ENCODE results near the gene PRKACA. TPM values are rescaled to one million over a fixed set of nuclear protein-coding genes. Genes with fewer than 3 reads are reported as not detected.
"Not testable (repeated sequence)": the region's sequence is repeated elsewhere in the genome, so short reads cannot be mapped to it uniquely, and the experiment has no call there.

The PRKACA gene
- total RNA-seq, 4 donors from 2014 or later: 45.9 to 53.7 (median 49.2) TPM

DNA sequence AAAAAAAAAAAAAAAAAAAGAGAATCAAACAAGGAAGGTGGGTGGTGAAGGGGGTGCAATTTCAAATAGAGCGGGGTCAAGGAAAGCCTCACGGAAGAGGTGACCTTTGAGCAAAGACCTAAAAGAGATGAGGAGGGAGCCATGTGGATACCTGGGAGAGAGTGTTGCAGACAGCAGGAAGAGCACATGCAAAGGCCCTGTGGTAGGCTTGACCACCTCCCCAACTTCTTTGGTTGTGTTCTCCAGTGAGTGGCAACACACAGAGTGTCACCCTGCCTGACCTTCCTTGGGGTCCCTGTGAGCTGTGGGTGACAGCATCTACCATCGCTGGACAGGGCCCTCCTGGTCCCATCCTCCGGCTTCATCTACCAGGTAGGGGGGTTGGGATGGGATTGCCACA is 67.0 kb downstream of the PRKACA start:
- TF ChIP-seq, protein P1, sequence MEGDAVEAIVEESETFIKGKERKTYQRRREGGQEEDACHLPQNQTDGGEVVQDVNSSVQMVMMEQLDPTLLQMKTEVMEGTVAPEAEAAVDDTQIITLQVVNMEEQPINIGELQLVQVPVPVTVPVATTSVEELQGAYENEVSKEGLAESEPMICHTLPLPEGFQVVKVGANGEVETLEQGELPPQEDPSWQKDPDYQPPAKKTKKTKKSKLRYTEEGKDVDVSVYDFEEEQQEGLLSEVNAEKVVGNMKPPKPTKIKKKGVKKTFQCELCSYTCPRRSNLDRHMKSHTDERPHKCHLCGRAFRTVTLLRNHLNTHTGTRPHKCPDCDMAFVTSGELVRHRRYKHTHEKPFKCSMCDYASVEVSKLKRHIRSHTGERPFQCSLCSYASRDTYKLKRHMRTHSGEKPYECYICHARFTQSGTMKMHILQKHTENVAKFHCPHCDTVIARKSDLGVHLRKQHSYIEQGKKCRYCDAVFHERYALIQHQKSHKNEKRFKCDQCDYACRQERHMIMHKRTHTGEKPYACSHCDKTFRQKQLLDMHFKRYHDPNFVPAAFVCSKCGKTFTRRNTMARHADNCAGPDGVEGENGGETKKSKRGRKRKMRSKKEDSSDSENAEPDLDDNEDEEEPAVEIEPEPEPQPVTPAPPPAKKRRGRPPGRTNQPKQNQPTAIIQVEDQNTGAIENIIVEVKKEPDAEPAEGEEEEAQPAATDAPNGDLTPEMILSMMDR (IDR thresholded peaks at IDR 0.05): no peak
- TF ChIP-seq POLR2A (IDR thresholded peaks at IDR 0.05): no peak
- no peak for DNase-seq (ENCODE audit: low spot score in 2 of 2)
- intact Hi-C loops (cut with DNase I; ENCODE audit: low total_unique reads): loop anchor here (10.0 kb wide), 1 partner anchor 86 kb away; no protein-coding TSS in a partner anchor
- H3K4me3 ChIP-seq (ENCODE audit: low read depth, poor library complexity, severe bottlenecking): no peak overlapping the region
- WGBS, 2 donors: 90 to 97% methylated on average over 4 of the region's 4 CpGs

- no peak overlapping the region for H3K4me3 ChIP-seq (ENCODE audit: low read depth, poor library complexity, severe bottlenecking)
- no peak for DNase-seq (ENCODE audit: low spot score in 2 of 2)
- TF ChIP-seq, protein P1 (IDR thresholded peaks at IDR 0.05): peak in 1 of 3 donors; percentile 18
- no peak for TF ChIP-seq POLR2A (IDR thresholded peaks at IDR 0.05)
- intact Hi-C loops (cut with DNase I; ENCODE audit: low total_unique reads): no loop called here
- WGBS, 2 donors: 79 to 86% methylated on average over 7 to 8 of the region's 8 CpGs
These were observed 69.0 kb downstream of the PRKACA start for GRCh38 chr19:14048443-14049153.

DNA sequence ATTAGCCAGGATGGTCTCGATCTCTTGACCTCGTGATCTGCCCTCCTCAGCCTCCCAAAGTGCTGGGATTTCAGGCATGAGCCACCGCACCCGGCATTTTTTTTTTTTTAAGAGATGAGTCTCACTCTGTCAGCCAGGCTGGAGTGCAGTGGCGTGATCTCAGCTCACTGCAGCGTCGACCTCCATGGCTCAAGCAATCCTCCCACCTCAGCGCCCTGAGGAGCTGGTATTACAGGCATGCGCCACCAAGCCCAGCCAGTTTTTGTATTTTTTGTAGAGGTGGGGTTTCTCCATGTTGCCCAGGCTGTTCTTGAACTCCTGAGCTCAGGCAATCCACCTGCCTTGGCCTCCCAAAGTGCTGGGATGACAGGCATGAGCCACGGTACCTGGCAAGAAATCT is 69.7 kb downstream of the PRKACA start:
- DNase-seq (ENCODE audit: low spot score in 2 of 2); intact Hi-C loops (cut with DNase I; ENCODE audit: low total_unique reads): not testable (repeated sequence)
- WGBS, 2 donors: 93 to 94% methylated on average over 10 of the region's 10 CpGs

GRCh38 chr19:14042659-14043608 is 74.6 kb downstream of the PRKACA start:
- intact Hi-C loops (cut with DNase I; ENCODE audit: low total_unique reads); H3K4me3 ChIP-seq (ENCODE audit: low read depth, poor library complexity, severe bottlenecking): not testable (repeated sequence)
- WGBS, 2 donors: 59 to 64% methylated on average over 19 of the region's 19 CpGs
- DNase-seq (ENCODE audit: low spot score in 2 of 2): peak in 1 of 2 donors; percentile 32
- TF ChIP-seq, protein P1 (IDR thresholded peaks at IDR 0.05): peak in 1 of 3 donors; percentile 38

More for the DNA sequence above, 69.7 kb downstream of the PRKACA start:
- H3K4me3 ChIP-seq (ENCODE audit: low read depth, poor library complexity, severe bottlenecking): not testable (repeated sequence)

Other genes with a start within 250 kb of the PRKACA start
- not detected for gene NANOS3, start 240.6 kb downstream of the PRKACA start, total RNA-seq
- gene BRME1, start 211.6 kb downstream of the PRKACA start, total RNA-seq: 10 to 100 TPM in 1 of 4 donors, 1 to 10 TPM in 3; 2.3 to 11.8 (median 5.7) TPM
- 100 to 1,000 TPM in 1 of 4 donors, 10 to 100 TPM in 3; 48.9 to 104 (median 54.8) TPM for gene CC2D1A, start 211.6 kb downstream of the PRKACA start, total RNA-seq
- 1 to 10 TPM; 5.2 to 8.2 (median 6.4) TPM for gene PODNL1, start 179.3 kb downstream of the PRKACA start, total RNA-seq
- 10 to 100 TPM; 31.8 to 51.7 (median 43.0) TPM for gene DCAF15, start 165.3 kb downstream of the PRKACA start, total RNA-seq
- gene RFX1, start 111.4 kb downstream of the PRKACA start, total RNA-seq: 1 to 10 TPM; 4.5 to 9.2 (median 6.1) TPM
- not detected for gene RLN3, start 89.6 kb downstream of the PRKACA start, total RNA-seq
- 1 to 10 TPM in 3 of 4 donors, under 1 TPM in 1; 0.27 to 2.7 (median 2.0) TPM for gene IL27RA, start 86.0 kb downstream of the PRKACA start, total RNA-seq
- gene PALM3, start 55.7 kb downstream of the PRKACA start, total RNA-seq: under 1 TPM in 1 of 4 donors, not detected in 3; 0.10 TPM
- gene MISP3, start 45.0 kb downstream of the PRKACA start, total RNA-seq: 10 to 100 TPM in 3 of 4 donors, 1 to 10 TPM in 1; 9.1 to 26.2 (median 17.2) TPM
- not detected for gene C19orf67, start 32.0 kb downstream of the PRKACA start, total RNA-seq
- gene SAMD1, start 27.0 kb downstream of the PRKACA start, total RNA-seq: 10 to 100 TPM; 23.2 to 61.1 (median 33.2) TPM
- gene ASF1B, start 18.8 kb upstream of the PRKACA start, total RNA-seq: 1 to 10 TPM in 3 of 4 donors, not detected in 1; 1.6 to 3.2 (median 2.3) TPM
- gene ADGRL1, start 88.4 kb upstream of the PRKACA start, total RNA-seq: 10 to 100 TPM; 27.6 to 37.7 (median 29.8) TPM